Measurements from ENCODE around the gene MAGI2. TPM values are rescaled to one million over a fixed set of nuclear protein-coding genes. Genes with fewer than 3 reads are reported as not detected.

Gene MAGI2
- total RNA-seq, 1 experiment from 2014 or later: 0.34 TPM

GRCh38 chr7:77993838-77994237 lies 1459.6 kb downstream of the MAGI2 start:
- DNase-seq (ENCODE audit: low spot score): no peak
- CTCF ChIA-PET: no interaction called here
- no peak overlapping the region for H3K4me3 ChIP-seq (ENCODE audit: low read depth, low read length, poor library complexity, severe bottlenecking)
- TF ChIP-seq EZH2 (IDR thresholded peaks at IDR 0.05; ENCODE audit: borderline replicate concordance, low read depth, low read length, poor library complexity, severe bottlenecking): no peak
- no peak for TF ChIP-seq CTCF (conservative IDR thresholded peaks at IDR 0.05; ENCODE audit: low read depth, low read length)
- H3K27ac ChIP-seq (ENCODE audit: low read depth, low read length, poor library complexity, severe bottlenecking): no peak overlapping the region
- H3K36me3 ChIP-seq (ENCODE audit: insufficient read depth, low read length, poor library complexity, severe bottlenecking): no peaks in the 10 kb centered on the region
- intact Hi-C loops (cut with micrococcal nuclease; ENCODE audit: unreplicated experiment): no loop called here
- POLR2A ChIA-PET (ENCODE audit: low non-redundant PET): no interaction called here
- no peaks in the 10 kb centered on the region for H3K9me3 ChIP-seq (ENCODE audit: low read depth, low read length, poor library complexity, severe bottlenecking)
- H3K4me1 ChIP-seq (ENCODE audit: insufficient read depth, low read length, poor library complexity, severe bottlenecking): peaks cover 3% of the 10 kb centered on the region
- H3K27me3 ChIP-seq (replicated peaks; ENCODE audit: insufficient read depth, low read depth, low read length, poor library complexity): no peaks in the 10 kb centered on the region
- no TSS peak for BruUV-seq (replicated peaks)

- intact Hi-C loops (cut with micrococcal nuclease; ENCODE audit: unreplicated experiment): no loop called here
- POLR2A ChIA-PET (ENCODE audit: low non-redundant PET): no interaction called here
- no peaks in the 10 kb centered on the region for H3K27me3 ChIP-seq (replicated peaks; ENCODE audit: insufficient read depth, low read depth, low read length, poor library complexity)
Observed at GRCh38 chr7:77991656-77992055, 1461.8 kb downstream of the MAGI2 start.

GRCh38 chr7:77989981-77990566 lies 1463.4 kb downstream of the MAGI2 start:
- no peak for TF ChIP-seq EZH2 (IDR thresholded peaks at IDR 0.05; ENCODE audit: borderline replicate concordance, low read depth, low read length, poor library complexity, severe bottlenecking)
- TF ChIP-seq CTCF (conservative IDR thresholded peaks at IDR 0.05; ENCODE audit: low read depth, low read length): peak; percentile 40; the same call in 1 of the 2 replicates
- no TSS peak for BruUV-seq (replicated peaks)
- CTCF ChIA-PET: no interaction called here
- Histone ChIP-seq H3K27ac (ENCODE audit: low read depth, low read length, poor library complexity, severe bottlenecking) (no peak overlapping the region), H3K4me1 (ENCODE audit: insufficient read depth, low read length, poor library complexity, severe bottlenecking) (peaks cover 24% of the 10 kb centered on the region), H3K27me3 (replicated peaks; ENCODE audit: insufficient read depth, low read depth, low read length, poor library complexity) (no peaks in the 10 kb centered on the region), H3K36me3 (ENCODE audit: insufficient read depth, low read length, poor library complexity, severe bottlenecking) (no peaks in the 10 kb centered on the region), H3K9me3 (ENCODE audit: low read depth, low read length, poor library complexity, severe bottlenecking) (no peaks in the 10 kb centered on the region), H3K4me3 (ENCODE audit: low read depth, low read length, poor library complexity, severe bottlenecking) (no peak overlapping the region)
- intact Hi-C loops (cut with micrococcal nuclease; ENCODE audit: unreplicated experiment): no loop called here
- POLR2A ChIA-PET (ENCODE audit: low non-redundant PET): no interaction called here
- peak; percentile 43 for DNase-seq (ENCODE audit: low spot score)

More at GRCh38 chr7:77991656-77992055, 1461.8 kb downstream of the MAGI2 start:
- CTCF ChIA-PET: no interaction called here
- H3K36me3 ChIP-seq (ENCODE audit: insufficient read depth, low read length, poor library complexity, severe bottlenecking): no peaks in the 10 kb centered on the region
- TF ChIP-seq CTCF (conservative IDR thresholded peaks at IDR 0.05; ENCODE audit: low read depth, low read length): no peak
- no peak overlapping the region for H3K27ac ChIP-seq (ENCODE audit: low read depth, low read length, poor library complexity, severe bottlenecking)
- BruUV-seq (replicated peaks): no TSS peak
- peaks cover 8% of the 10 kb centered on the region for H3K4me1 ChIP-seq (ENCODE audit: insufficient read depth, low read length, poor library complexity, severe bottlenecking)
- no peak overlapping the region for H3K4me3 ChIP-seq (ENCODE audit: low read depth, low read length, poor library complexity, severe bottlenecking)
- H3K9me3 ChIP-seq (ENCODE audit: low read depth, low read length, poor library complexity, severe bottlenecking): no peaks in the 10 kb centered on the region
- no peak for DNase-seq (ENCODE audit: low spot score)

Measured in A673 (cell line).